ENCODE measurements around the gene RAB21. TPM values are rescaled to one million over a fixed set of nuclear protein-coding genes. Genes with fewer than 3 reads are reported as not detected.
"Not testable (repeated sequence)": the region's sequence is repeated elsewhere in the genome, so short reads cannot be mapped to it uniquely, and the experiment has no call there.

The RAB21 gene
- polyA plus RNA-seq, 4 donors: 51.5 to 79.3 (median 66.6) TPM

- no peak for DNase-seq (ENCODE audit: low read depth in 4 of 4, low spot score in 3 of 4)
Observed at GRCh38 chr12:71791473-71792150, 36.9 kb downstream of the RAB21 start.

GRCh38 chr12:71792599-71792998 is 37.9 kb downstream of the RAB21 start:
- DNase-seq (ENCODE audit: low read depth in 4 of 4, low spot score in 3 of 4): no peak

- DNase-seq (ENCODE audit: low read depth in 4 of 4, low spot score in 3 of 4): no peak
Observed at GRCh38 chr12:71795901-71796300, 41.2 kb downstream of the RAB21 start.

GRCh38 chr12:71797531-71797930 is 42.9 kb downstream of the RAB21 start:
- no peak for DNase-seq (ENCODE audit: low read depth in 4 of 4, low spot score in 3 of 4)

GRCh38 chr12:71799106-71799505 is 44.4 kb downstream of the RAB21 start:
- no peak for DNase-seq (ENCODE audit: low read depth in 4 of 4, low spot score in 3 of 4)

GRCh38 chr12:71800177-71800576 is 45.5 kb downstream of the RAB21 start:
- no peak for DNase-seq (ENCODE audit: low read depth in 4 of 4, low spot score in 3 of 4)

GRCh38 chr12:71804505-71804904 is 49.8 kb downstream of the RAB21 start:
- no peak for DNase-seq (ENCODE audit: low read depth in 4 of 4, low spot score in 3 of 4)

- no peak for DNase-seq (ENCODE audit: low read depth in 4 of 4, low spot score in 3 of 4)
Observed at GRCh38 chr12:71810921-71811320, 56.3 kb downstream of the RAB21 start.

- DNase-seq (ENCODE audit: low read depth in 4 of 4, low spot score in 3 of 4): not testable (repeated sequence)
Observed at GRCh38 chr12:71815242-71815641, 60.6 kb downstream of the RAB21 start.

GRCh38 chr12:71822088-71822487 is 67.4 kb downstream of the RAB21 start:
- DNase-seq (ENCODE audit: low read depth in 4 of 4, low spot score in 3 of 4): not testable (repeated sequence)

GRCh38 chr12:71828813-71829212 is 74.2 kb downstream of the RAB21 start:
- DNase-seq (ENCODE audit: low read depth in 4 of 4, low spot score in 3 of 4): no peak

GRCh38 chr12:71837356-71837755 is 82.7 kb downstream of the RAB21 start:
- no peak for DNase-seq (ENCODE audit: low read depth in 4 of 4, low spot score in 3 of 4)

- no peak for DNase-seq (ENCODE audit: low read depth in 4 of 4, low spot score in 3 of 4)
Observed at GRCh38 chr12:71838231-71838630, 83.6 kb downstream of the RAB21 start.

- DNase-seq (ENCODE audit: low read depth in 4 of 4, low spot score in 3 of 4): no peak
Observed at GRCh38 chr12:71838676-71839075, 84.0 kb downstream of the RAB21 start.

- DNase-seq (ENCODE audit: low read depth in 4 of 4, low spot score in 3 of 4): peak in 1 of 4 donors; percentile 20
Observed at GRCh38 chr12:71840231-71840847, 85.7 kb downstream of the RAB21 start.

- no peak for DNase-seq (ENCODE audit: low read depth in 4 of 4, low spot score in 3 of 4)
Observed at GRCh38 chr12:71846322-71846940, 91.8 kb downstream of the RAB21 start.

- DNase-seq (ENCODE audit: low read depth in 4 of 4, low spot score in 3 of 4): no peak
Observed at GRCh38 chr12:71848212-71848611, 93.5 kb downstream of the RAB21 start.

GRCh38 chr12:71849109-71849851 is 94.6 kb downstream of the RAB21 start:
- no peak for DNase-seq (ENCODE audit: low read depth in 4 of 4, low spot score in 3 of 4)

Measured in left renal pelvis (tissue), 4 donors.